H1 (cell line): Measurements from ENCODE around the gene GABRR2. TPM values are rescaled to one million over a fixed set of nuclear protein-coding genes. Genes with fewer than 3 reads are reported as not detected.

Experiments
- CTCF ChIA-PET: fragments of 300-600 bp; sonication (Branson Sonifier 250); formaldehyde crosslinking; loops from one replicate; lab custom pipeline; 2021; ENCODE audit not compliant: partially characterized antibody; lab: Charles Lee
- POLR2A ChIA-PET: fragments of 300-600 bp; sonication (Branson Sonifier 250); formaldehyde crosslinking; loops from one replicate; lab custom pipeline; 2021; ENCODE audit warnings: inconsistent platforms; ENCODE audit not compliant: partially characterized antibody; lab: Charles Lee
- DNase-seq, 2 experiments: peaks; one replicate each; pipeline versions ENCODE4 v3.0.0 to v3.0.0-alpha.2; 2010 to 2022; ENCODE audit warnings: low spot score in 2 of 2, low read depth in 1 of 2, mixed read lengths in 1 of 2
- FAIRE-seq: peaks from 2 replicates; lab custom pipeline; 2011; peaks lifted over from hg19 to GRCh38; lab: Jason Lieb, UNC
- H2AFZ ChIP-seq: 2 replicates; pipeline ENCODE4 v1.8.1; 2012; ENCODE audit warnings: low read length, inconsistent platforms
- H2AK5ac ChIP-seq: 2 replicates; pipeline ENCODE4 v1.6.1; 2013; ENCODE audit warnings: low read depth, low read length
- H2BK120ac ChIP-seq: replicated peaks from 2 replicates; pipeline ENCODE3; 2013; ENCODE audit warnings: low read depth, low read length, inconsistent platforms
- H2BK12ac ChIP-seq: 2 replicates; pipeline ENCODE4 v1.6.1; 2013; ENCODE audit warnings: low read depth, low read length
- H2BK15ac ChIP-seq: 2 replicates; pipeline ENCODE4 v1.6.1; 2013; ENCODE audit warnings: low read length
- H2BK20ac ChIP-seq: 2 replicates; pipeline ENCODE4 v1.6.1; 2013; ENCODE audit warnings: low read length
- H2BK5ac ChIP-seq: 2 replicates; pipeline ENCODE4 v1.6.1; 2013; ENCODE audit warnings: low read depth, low read length
- H3K14ac ChIP-seq: 2 replicates; pipeline ENCODE4 v1.6.1; 2013; ENCODE audit warnings: inconsistent platforms; ENCODE audit not compliant: insufficient read length
- H3K18ac ChIP-seq: 2 replicates; pipeline ENCODE4 v1.6.1; 2013; ENCODE audit warnings: low read length; ENCODE audit errors: extremely low read depth
- H3K23ac ChIP-seq: 2 replicates; pipeline ENCODE4 v1.6.1; 2013; ENCODE audit warnings: inconsistent platforms; ENCODE audit not compliant: insufficient read length
- H3K23me2 ChIP-seq: 2 replicates; pipeline ENCODE4 v1.6.1; 2013; ENCODE audit warnings: low read depth, low read length
- H3K27ac ChIP-seq: 2 replicates; pipeline ENCODE4 v1.6.1; 2011; ENCODE audit warnings: low read depth, low read length, inconsistent platforms
- H3K27me3 ChIP-seq, 4 experiments: replicated peaks in 1 of 4; 1 replicate in 1 of 4; 2 replicates in 3 of 4; pipeline versions ENCODE4 v1.6.1 to v1.8.1; 2011 to 2013; ENCODE audit warnings: low read length in 3 of 4, mild to moderate bottlenecking in 3 of 4, inconsistent platforms in 2 of 4, mixed read lengths in 2 of 4, moderate library complexity in 1 of 4; ENCODE audit not compliant: control insufficient read depth in 3 of 4, insufficient read depth in 3 of 4; ENCODE audit errors: extremely low read depth in 1 of 4
- H3K36me3 ChIP-seq, 4 experiments: 2 replicates each; pipeline versions ENCODE4 v1.6.1 to v1.8.1; 2011 to 2013; ENCODE audit warnings: mild to moderate bottlenecking in 4 of 4, low read length in 3 of 4, moderate library complexity in 2 of 4, control low read depth in 1 of 4, inconsistent platforms in 1 of 4; ENCODE audit not compliant: insufficient read depth in 4 of 4, control insufficient read depth in 2 of 4
- H3K4ac ChIP-seq: replicated peaks from 2 replicates; pipeline ENCODE3; 2013; ENCODE audit warnings: low read length, low read depth, mixed read lengths, inconsistent platforms; ENCODE audit not compliant: insufficient read length
- H3K4me1 ChIP-seq, 4 experiments: replicated peaks in 1 of 4; 1 replicate in 1 of 4; 2 replicates in 3 of 4; pipeline versions ENCODE4 v1.6.1 to v1.8.1; 2011 to 2013; ENCODE audit warnings: low read length in 3 of 4, inconsistent platforms in 2 of 4, mixed read lengths in 1 of 4; ENCODE audit not compliant: insufficient read depth in 4 of 4, control insufficient read depth in 3 of 4
- H3K4me2 ChIP-seq, 2 experiments: 2 replicates each; pipeline versions ENCODE4 v1.6.1 to v1.8.1; 2011 to 2013; ENCODE audit warnings: low read depth in 2 of 2, low read length in 2 of 2, control low read depth in 1 of 2, inconsistent platforms in 1 of 2, mild to moderate bottlenecking in 1 of 2; ENCODE audit not compliant: insufficient read depth in 1 of 2
- H3K4me3 ChIP-seq, 4 experiments: fragments of 200-600, 300-600 bp in 1 of 4; sonication (generic), shearing (Covaris generic), sonication (Bioruptor Twin) in 1 of 4; 2 replicates each; pipeline versions ENCODE4 v1.5.1 to v1.8.1; 2011 to 2016; ENCODE audit warnings: low read length in 4 of 4, low read depth in 3 of 4, control low read depth in 2 of 4, inconsistent platforms in 2 of 4, mild to moderate bottlenecking in 2 of 4, mixed read lengths in 1 of 4, moderate library complexity in 1 of 4; ENCODE audit not compliant: insufficient read depth in 2 of 4; ENCODE audit errors: extremely low read depth in 1 of 4
- H3K56ac ChIP-seq: replicated peaks from 2 replicates; pipeline ENCODE3; 2013; ENCODE audit warnings: low read depth, mild to moderate bottlenecking, mixed read lengths, low read length, inconsistent platforms; ENCODE audit not compliant: insufficient read length
- H3K79me1 ChIP-seq: 2 replicates; pipeline ENCODE4 v1.6.1; 2013; ENCODE audit warnings: low read depth, low read length, control low read depth
- H3K79me2 ChIP-seq, 2 experiments: 2 replicates each; pipeline versions ENCODE4 v1.6.1 to v1.8.1; 2012 to 2013; ENCODE audit warnings: low read length in 2 of 2, mild to moderate bottlenecking in 2 of 2, inconsistent platforms in 1 of 2; ENCODE audit not compliant: insufficient read depth in 2 of 2, control insufficient read depth in 1 of 2
- H3K9ac ChIP-seq, 4 experiments: replicated peaks in 1 of 4; 1 replicate in 1 of 4; 2 replicates in 3 of 4; pipeline versions ENCODE4 v1.6.1 to v1.8.1; 2011 to 2013; ENCODE audit warnings: low read depth in 3 of 4, low read length in 3 of 4, control low read depth in 2 of 4, mild to moderate bottlenecking in 2 of 4, moderate library complexity in 2 of 4, inconsistent platforms in 1 of 4; ENCODE audit errors: extremely low read depth in 1 of 4
- H3K9me3 ChIP-seq, 2 experiments: 2 replicates each; pipeline versions ENCODE4 v1.6.1 to v1.8.1; 2012 to 2013; ENCODE audit warnings: mild to moderate bottlenecking in 2 of 2, moderate library complexity in 2 of 2, control low read depth in 1 of 2, inconsistent platforms in 1 of 2, low read depth in 1 of 2, low read length in 1 of 2, mixed read lengths in 1 of 2; ENCODE audit not compliant: insufficient read depth in 2 of 2
- H4K20me1 ChIP-seq, 2 experiments: replicated peaks in 1 of 2; 2 replicates each; pipeline versions ENCODE3 to v1.8.1; 2011 to 2013; ENCODE audit warnings: inconsistent platforms in 2 of 2, low read length in 2 of 2, mild to moderate bottlenecking in 1 of 2; ENCODE audit not compliant: insufficient read depth in 2 of 2, control insufficient read depth in 1 of 2
- H4K5ac ChIP-seq: 2 replicates; pipeline ENCODE4 v1.6.1; 2013; ENCODE audit warnings: low read length, low read depth, mixed read lengths, inconsistent platforms; ENCODE audit not compliant: insufficient read length
- H4K8ac ChIP-seq: 2 replicates; pipeline ENCODE4 v1.8.0; 2013; ENCODE audit warnings: mild to moderate bottlenecking, moderate library complexity, low read length, inconsistent platforms; ENCODE audit not compliant: insufficient read depth; ENCODE audit errors: extremely low read depth
- H4K91ac ChIP-seq: replicated peaks from 2 replicates; pipeline ENCODE3; 2013; ENCODE audit warnings: low read length, mixed read lengths, inconsistent platforms; ENCODE audit not compliant: insufficient read length
- ASH2L ChIP-seq: fragments of 200-600, 300-600 bp; sonication (generic); IDR thresholded peaks from one replicate; pipeline ENCODE4 v1.7.1; 2017; ENCODE audit warnings: low read length
- CHD2 ChIP-seq: IDR thresholded peaks from 2 replicates; pipeline ENCODE4 v1.6.1; 2012; ENCODE audit warnings: low read length, improper control_type of control experiment
- EP300 ChIP-seq, 2 experiments: IDR thresholded peaks; 1 replicate in 1 of 2; 2 replicates in 1 of 2; pipeline ENCODE4 v1.6.1; 2011 to 2012; ENCODE audit warnings: low read depth in 2 of 2, low read length in 2 of 2, mild to moderate bottlenecking in 2 of 2, borderline replicate concordance in 1 of 2, inconsistent platforms in 1 of 2, moderate library complexity in 1 of 2
- EZH2 ChIP-seq: fragments of 200-600 bp; sonication (generic); IDR thresholded peaks from 2 replicates; pipeline ENCODE4 v1.7.1; 2012; ENCODE audit warnings: low read depth, mild to moderate bottlenecking, moderate library complexity, low read length, inconsistent platforms; ENCODE audit not compliant: severe bottlenecking
- HDAC2 ChIP-seq, 2 experiments: fragments of 300-600 bp in 1 of 2; sonication (generic) in 1 of 2; IDR thresholded peaks; 2 replicates each; pipeline ENCODE4 v1.6.1; 2011 to 2012; ENCODE audit warnings: low read depth in 2 of 2, low read length in 2 of 2, mild to moderate bottlenecking in 2 of 2, moderate library complexity in 2 of 2, borderline replicate concordance in 1 of 2, inconsistent platforms in 1 of 2
- HDAC6 ChIP-seq: IDR thresholded peaks from one replicate; pipeline ENCODE4 v1.7.1; 2012; ENCODE audit warnings: low read depth, mild to moderate bottlenecking, inconsistent platforms, low read length, moderate library complexity
- KDM5A ChIP-seq: fragments of 200-600 bp; IDR thresholded peaks from 2 replicates; pipeline ENCODE4 v1.7.1; 2012; ENCODE audit warnings: mild to moderate bottlenecking, low read length, inconsistent platforms, mixed read lengths
- MAFK ChIP-seq: IDR thresholded peaks from 2 replicates; pipeline ENCODE4 v1.6.1; 2012; ENCODE audit warnings: low read depth, mild to moderate bottlenecking, improper control_type of control experiment, low read length
- PHF8 ChIP-seq: fragments of 200-600 bp; sonication (generic); conservative IDR thresholded peaks from 2 replicates; pipeline ENCODE4 v1.7.1; 2012; ENCODE audit warnings: low read depth, mild to moderate bottlenecking, inconsistent platforms, low read length, moderate library complexity
- POLR2A ChIP-seq, 2 experiments: IDR thresholded peaks; 1 replicate in 1 of 2; 2 replicates in 1 of 2; pipeline ENCODE4 v1.6.1; 2011; ENCODE audit warnings: low read depth in 2 of 2, low read length in 2 of 2, mild to moderate bottlenecking in 2 of 2; ENCODE audit errors: control extremely low read depth in 1 of 2
- TAF1 ChIP-seq: IDR thresholded peaks from 2 replicates; pipeline ENCODE4 v1.6.1; 2011; ENCODE audit warnings: mild to moderate bottlenecking, low read depth, low read length
- TAF7 ChIP-seq: optimal IDR thresholded peaks from 2 replicates; pipeline ENCODE3; 2011; ENCODE audit warnings: low read depth, mild to moderate bottlenecking, inconsistent platforms, low read length, moderate library complexity, borderline replicate concordance
- WGBS, 2 experiments: shearing (Covaris generic) in 1 of 2; methylation state at CpG; one replicate each; pipeline versions ENCODE4 v1.1.6 to v1.1.7; 2013 to 2015; ENCODE audit warnings: low lambda C conversion rate in 2 of 2, mixed read lengths in 2 of 2, inconsistent platforms in 1 of 2, low coverage in 1 of 2, missing lambda C conversion rate in 1 of 2; ENCODE audit not compliant: insufficient replicate concordance in 2 of 2, insufficient coverage in 1 of 2, insufficient read length in 1 of 2; ENCODE audit errors: extremely low coverage in 1 of 2, missing lambda C conversion rate in 1 of 2; 5-methylcytosine and 5-hydroxymethylcytosine counted together
- polyA plus RNA-seq, 7 experiments: library from polyadenylated mRNA; depleted of rRNA in 3 of 7; stranded (reverse) in 5 of 7; unstranded in 2 of 7; fragments of >200 nt in 5 of 7; fragments of 200-250 nt in 2 of 7; gene quantifications; 1 replicate in 5 of 7; 2 replicates in 1 of 7; 4 replicates in 1 of 7; pipeline versions ENCODE4 v1.2.1 to v1.2.3, GENCODE V29; 2011 to 2013; ENCODE audit warnings: missing spikeins in 2 of 7, mixed read lengths in 2 of 7
- total RNA-seq: library from RNA; stranded (reverse); fragmentation: NEBNext Ultra II Directional; extraction: Animal tissue kit (Norgen Biotek cat#: 25700); gene quantifications from 2 replicates; pipeline ENCODE4 v1.2.1, GENCODE V29; 2021

The GABRR2 gene
- total and polyA plus RNA-seq, 2 of the 8 experiments (the other 6 are each of a cell fraction or from before 2014, with no cell fraction given): not detected

DNA sequence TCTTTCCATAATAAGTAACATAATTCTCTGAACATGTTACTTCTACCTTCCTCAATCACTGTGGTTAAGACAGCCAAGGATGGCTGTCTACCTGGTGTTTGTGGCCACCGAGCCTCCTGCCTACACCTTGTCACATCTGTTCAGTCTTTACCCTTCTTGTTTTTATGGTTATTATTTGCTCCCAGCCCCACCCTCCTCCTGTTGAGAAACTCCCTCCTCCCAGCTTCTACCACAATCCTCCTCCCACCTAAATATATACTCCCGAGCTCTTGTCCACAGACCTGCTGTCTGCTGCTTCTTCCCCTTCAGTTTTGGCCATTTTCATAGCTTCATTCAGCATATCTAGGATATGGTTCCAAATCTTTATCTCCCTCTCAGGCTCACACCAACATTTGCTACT, 62.2 kb downstream of the GABRR2 start:
- Histone ChIP-seq H3K9me3 (no peaks in the 10 kb centered on the region), H3K79me1 (no peaks in the 10 kb centered on the region), H2AK5ac (no peak overlapping the region), H3K23me2 (no peaks in the 10 kb centered on the region), H3K4me1 (no peaks in the 10 kb centered on the region), H4K5ac (no peak overlapping the region), H3K14ac (no peak overlapping the region), H3K27me3 (no peaks in the 10 kb centered on the region), H3K4me3 (no peak overlapping the region), H3K18ac (no peak overlapping the region)
- TF ChIP-seq KDM5A: no peak
- TF ChIP-seq EP300 (IDR thresholded peaks at IDR 0.05; ENCODE audit: borderline replicate concordance in 1 of 2, low read depth in 2 of 2, low read length in 2 of 2): no peak
- no peak for TF ChIP-seq ASH2L
- no peak for TF ChIP-seq PHF8
- TF ChIP-seq MAFK: no peak
- no peak for TF ChIP-seq HDAC2 (IDR thresholded peaks at IDR 0.05; ENCODE audit: borderline replicate concordance in 1 of 2, low read depth in 2 of 2, low read length in 2 of 2)
- no peak for TF ChIP-seq TAF7
- TF ChIP-seq HDAC6: no peak
- no peak for TF ChIP-seq EZH2
- TF ChIP-seq CHD2: no peak
- TF ChIP-seq TAF1: no peak
- TF ChIP-seq POLR2A (IDR thresholded peaks at IDR 0.05; ENCODE audit: control extremely low read depth in 1 of 2, low read depth in 2 of 2, low read length in 2 of 2): no peak
- TF ChIP-seq, all 59 proteins: peak for 0
- DNase-seq (no peak), FAIRE-seq (no peak)
- H2BK15ac ChIP-seq: no peak overlapping the region
- 87% methylated on average over 2 of the region's 2 CpGs; no CpG with 5 or more reads in 1 of the 2 experiments for WGBS, 2 experiments
- no peak overlapping the region for H4K91ac ChIP-seq
- no peak overlapping the region for H3K4me2 ChIP-seq
- H2AFZ ChIP-seq: no peak overlapping the region
- H3K9ac ChIP-seq: no peak overlapping the region
- H4K20me1 ChIP-seq: no peaks in the 10 kb centered on the region
- no peaks in the 10 kb centered on the region for H3K36me3 ChIP-seq
- no peak overlapping the region for H2BK12ac ChIP-seq
- H3K23ac ChIP-seq: no peak overlapping the region
- H3K79me2 ChIP-seq: no peaks in the 10 kb centered on the region
- no peak overlapping the region for H3K4ac ChIP-seq
- no peak overlapping the region for H3K56ac ChIP-seq
- H2BK5ac ChIP-seq: no peak overlapping the region
- no peak overlapping the region for H4K8ac ChIP-seq
- ChIA-PET POLR2A (interaction anchor here (0.7 kb wide), 1 partner anchor 14 kb away, joined by 3 read pairs; no protein-coding TSS in a partner anchor), CTCF (interaction anchor here (0.5 to 9.9 kb wide), 4 partner anchors 11 to 269 kb away, joined by 3 to 56 read pairs (median 3); no protein-coding TSS in a partner anchor)
- H2BK120ac ChIP-seq: no peak overlapping the region
- H3K27ac ChIP-seq: no peak overlapping the region
- no peak overlapping the region for H2BK20ac ChIP-seq
